ENCODE results near the gene PSMD6.

PSMD6 gene

GRCh38 chr3:64053581-64053980 is 30.3 kb upstream of the PSMD6 start:
- TF ChIP-seq ZNF274 (IDR thresholded peaks at IDR 0.05; ENCODE audit: low read depth, low read length), result no peak
- TF ChIP-seq YY1 (IDR thresholded peaks at IDR 0.05; ENCODE audit: insufficient read depth, insufficient read length), result no peak
- no peak for TF ChIP-seq SUZ12 (IDR thresholded peaks at IDR 0.05; ENCODE audit: extremely low read depth, insufficient read depth, insufficient read length)
- no peaks in the 10 kb centered on the region for H3K9me3 ChIP-seq (ENCODE audit: insufficient read depth, low read length)
- H3K9ac ChIP-seq (ENCODE audit: insufficient read length, low read depth), result no peak overlapping the region
- DNase-seq (ENCODE audit: low read depth, low spot score), result no peak
- no peaks in the 10 kb centered on the region for H3K36me3 ChIP-seq (ENCODE audit: insufficient read depth, insufficient read length, low read length)
- H3K4me1 ChIP-seq (ENCODE audit: insufficient read depth, insufficient read length), result no peaks in the 10 kb centered on the region
- no peaks in the 10 kb centered on the region for H3K27me3 ChIP-seq (ENCODE audit: insufficient read depth, insufficient read length)
- H3K4me3 ChIP-seq (ENCODE audit: insufficient read length, low read depth), result no peak overlapping the region

- H3K4me1 ChIP-seq (ENCODE audit: insufficient read depth, insufficient read length), result no peaks in the 10 kb centered on the region
- H3K9me3 ChIP-seq (ENCODE audit: insufficient read depth, low read length), result no peaks in the 10 kb centered on the region
- no peak overlapping the region for H3K4me3 ChIP-seq (ENCODE audit: insufficient read length, low read depth)
- no peak overlapping the region for H3K9ac ChIP-seq (ENCODE audit: insufficient read length, low read depth)
- no peaks in the 10 kb centered on the region for H3K36me3 ChIP-seq (ENCODE audit: insufficient read depth, insufficient read length, low read length)
- TF ChIP-seq SUZ12 (IDR thresholded peaks at IDR 0.05; ENCODE audit: extremely low read depth, insufficient read depth, insufficient read length), result no peak
- TF ChIP-seq ZNF274 (IDR thresholded peaks at IDR 0.05; ENCODE audit: low read depth, low read length), result no peak
- TF ChIP-seq YY1 (IDR thresholded peaks at IDR 0.05; ENCODE audit: insufficient read depth, insufficient read length), result no peak
- no peak for DNase-seq (ENCODE audit: low read depth, low spot score)
- no peaks in the 10 kb centered on the region for H3K27me3 ChIP-seq (ENCODE audit: insufficient read depth, insufficient read length)
Observed at GRCh38 chr3:64053117-64053516, 29.8 kb upstream of the PSMD6 start.

GRCh38 chr3:64049832-64050231 is 26.5 kb upstream of the PSMD6 start:
- Histone ChIP-seq H3K9me3 (ENCODE audit: insufficient read depth, low read length) (no peaks in the 10 kb centered on the region), H3K4me1 (ENCODE audit: insufficient read depth, insufficient read length) (no peaks in the 10 kb centered on the region), H3K36me3 (ENCODE audit: insufficient read depth, insufficient read length, low read length) (no peaks in the 10 kb centered on the region), H3K27me3 (ENCODE audit: insufficient read depth, insufficient read length) (no peaks in the 10 kb centered on the region), H3K4me3 (ENCODE audit: insufficient read length, low read depth) (no peak overlapping the region), H3K9ac (ENCODE audit: insufficient read length, low read depth) (no peak overlapping the region)
- TF ChIP-seq SUZ12 (IDR thresholded peaks at IDR 0.05; ENCODE audit: extremely low read depth, insufficient read depth, insufficient read length) (no peak), YY1 (IDR thresholded peaks at IDR 0.05; ENCODE audit: insufficient read depth, insufficient read length) (no peak), ZNF274 (IDR thresholded peaks at IDR 0.05; ENCODE audit: low read depth, low read length) (no peak)
- peak; percentile 83 for DNase-seq (ENCODE audit: low read depth, low spot score)

- Histone ChIP-seq H3K4me3 (ENCODE audit: insufficient read length, low read depth) (no peak overlapping the region), H3K27me3 (ENCODE audit: insufficient read depth, insufficient read length) (no peaks in the 10 kb centered on the region), H3K9me3 (ENCODE audit: insufficient read depth, low read length) (no peaks in the 10 kb centered on the region), H3K36me3 (ENCODE audit: insufficient read depth, insufficient read length, low read length) (no peaks in the 10 kb centered on the region), H3K4me1 (ENCODE audit: insufficient read depth, insufficient read length) (no peaks in the 10 kb centered on the region), H3K9ac (ENCODE audit: insufficient read length, low read depth) (no peak overlapping the region)
- no peak for DNase-seq (ENCODE audit: low read depth, low spot score)
- TF ChIP-seq ZNF274 (IDR thresholded peaks at IDR 0.05; ENCODE audit: low read depth, low read length) (no peak), SUZ12 (IDR thresholded peaks at IDR 0.05; ENCODE audit: extremely low read depth, insufficient read depth, insufficient read length) (no peak), YY1 (IDR thresholded peaks at IDR 0.05; ENCODE audit: insufficient read depth, insufficient read length) (no peak)
Observed at GRCh38 chr3:64049136-64049535, 25.8 kb upstream of the PSMD6 start.

- no peak for DNase-seq (ENCODE audit: low read depth, low spot score)
- H3K4me1 ChIP-seq (ENCODE audit: insufficient read depth, insufficient read length), result no peaks in the 10 kb centered on the region
- no peak overlapping the region for H3K4me3 ChIP-seq (ENCODE audit: insufficient read length, low read depth)
- no peaks in the 10 kb centered on the region for H3K36me3 ChIP-seq (ENCODE audit: insufficient read depth, insufficient read length, low read length)
- no peak overlapping the region for H3K9ac ChIP-seq (ENCODE audit: insufficient read length, low read depth)
- TF ChIP-seq YY1 (IDR thresholded peaks at IDR 0.05; ENCODE audit: insufficient read depth, insufficient read length) (no peak), SUZ12 (IDR thresholded peaks at IDR 0.05; ENCODE audit: extremely low read depth, insufficient read depth, insufficient read length) (no peak), ZNF274 (IDR thresholded peaks at IDR 0.05; ENCODE audit: low read depth, low read length) (no peak)
- no peaks in the 10 kb centered on the region for H3K9me3 ChIP-seq (ENCODE audit: insufficient read depth, low read length)
- no peaks in the 10 kb centered on the region for H3K27me3 ChIP-seq (ENCODE audit: insufficient read depth, insufficient read length)
Observed at GRCh38 chr3:64048631-64049061, 25.4 kb upstream of the PSMD6 start.

GRCh38 chr3:64047787-64048186 is 24.5 kb upstream of the PSMD6 start:
- H3K4me1 ChIP-seq (ENCODE audit: insufficient read depth, insufficient read length), result no peaks in the 10 kb centered on the region
- no peak for DNase-seq (ENCODE audit: low read depth, low spot score)
- TF ChIP-seq SUZ12 (IDR thresholded peaks at IDR 0.05; ENCODE audit: extremely low read depth, insufficient read depth, insufficient read length) (no peak), ZNF274 (IDR thresholded peaks at IDR 0.05; ENCODE audit: low read depth, low read length) (no peak), YY1 (IDR thresholded peaks at IDR 0.05; ENCODE audit: insufficient read depth, insufficient read length) (no peak)
- no peak overlapping the region for H3K9ac ChIP-seq (ENCODE audit: insufficient read length, low read depth)
- no peak overlapping the region for H3K4me3 ChIP-seq (ENCODE audit: insufficient read length, low read depth)
- H3K27me3 ChIP-seq (ENCODE audit: insufficient read depth, insufficient read length), result no peaks in the 10 kb centered on the region
- H3K9me3 ChIP-seq (ENCODE audit: insufficient read depth, low read length), result no peaks in the 10 kb centered on the region
- no peaks in the 10 kb centered on the region for H3K36me3 ChIP-seq (ENCODE audit: insufficient read depth, insufficient read length, low read length)

GRCh38 chr3:64046996-64047594 is 23.8 kb upstream of the PSMD6 start:
- no peak for DNase-seq (ENCODE audit: low read depth, low spot score)
- no peaks in the 10 kb centered on the region for H3K4me1 ChIP-seq (ENCODE audit: insufficient read depth, insufficient read length)

More at GRCh38 chr3:64046996-64047594, 23.8 kb upstream of the PSMD6 start:
- Histone ChIP-seq H3K36me3 (ENCODE audit: insufficient read depth, insufficient read length, low read length) (no peaks in the 10 kb centered on the region), H3K4me3 (ENCODE audit: insufficient read length, low read depth) (no peak overlapping the region), H3K9ac (ENCODE audit: insufficient read length, low read depth) (no peak overlapping the region), H3K27me3 (ENCODE audit: insufficient read depth, insufficient read length) (no peaks in the 10 kb centered on the region), H3K9me3 (ENCODE audit: insufficient read depth, low read length) (no peaks in the 10 kb centered on the region)
- TF ChIP-seq ZNF274 (IDR thresholded peaks at IDR 0.05; ENCODE audit: low read depth, low read length) (no peak), YY1 (IDR thresholded peaks at IDR 0.05; ENCODE audit: insufficient read depth, insufficient read length) (no peak)

All from NT2/D1 (cell line).